Kidney epithelial cell (primary cell): ENCODE results near the gene LINC01488. TPM values are rescaled to one million over a fixed set of nuclear protein-coding genes. Genes with fewer than 3 reads are reported as not detected.

Experiments used
- DNase-seq: peaks from one replicate; pipeline ENCODE4 v3.0.0-alpha.2; 2010; ENCODE audit warnings: low read depth
- H3K27me3 ChIP-seq: 2 replicates; pipeline ENCODE4 v1.6.0; 2011; ENCODE audit warnings: low read length; ENCODE audit not compliant: control insufficient read depth, insufficient read depth
- H3K36me3 ChIP-seq: 2 replicates; pipeline ENCODE4 v1.5.1; 2011; ENCODE audit warnings: low read length; ENCODE audit not compliant: control insufficient read depth, insufficient read depth
- H3K4me3 ChIP-seq: 2 replicates; pipeline ENCODE4 v1.5.1; 2011; ENCODE audit warnings: low read depth, mild to moderate bottlenecking, control low read depth, low read length
- CTCF ChIP-seq: IDR thresholded peaks from 2 replicates; pipeline ENCODE4 v1.5.1; 2011; ENCODE audit warnings: mild to moderate bottlenecking, moderate library complexity, low read length, control low read depth, inconsistent platforms; ENCODE audit not compliant: insufficient read depth, poor library complexity, severe bottlenecking
- total RNA-seq: library from RNA; depleted of rRNA; stranded (reverse); fragments of >200 nt; gene quantifications from 2 replicates; pipeline ENCODE4 v1.2.3, GENCODE V29; 2015

Gene LINC01488
- total RNA-seq, 1 donor from 2014 or later, result not detected

GRCh38 chr11:69472541-69473275 is 8.8 kb upstream of the LINC01488 start:
- Histone ChIP-seq H3K27me3 (no peaks in the 10 kb centered on the region), H3K36me3 (no peaks in the 10 kb centered on the region)

DNA sequence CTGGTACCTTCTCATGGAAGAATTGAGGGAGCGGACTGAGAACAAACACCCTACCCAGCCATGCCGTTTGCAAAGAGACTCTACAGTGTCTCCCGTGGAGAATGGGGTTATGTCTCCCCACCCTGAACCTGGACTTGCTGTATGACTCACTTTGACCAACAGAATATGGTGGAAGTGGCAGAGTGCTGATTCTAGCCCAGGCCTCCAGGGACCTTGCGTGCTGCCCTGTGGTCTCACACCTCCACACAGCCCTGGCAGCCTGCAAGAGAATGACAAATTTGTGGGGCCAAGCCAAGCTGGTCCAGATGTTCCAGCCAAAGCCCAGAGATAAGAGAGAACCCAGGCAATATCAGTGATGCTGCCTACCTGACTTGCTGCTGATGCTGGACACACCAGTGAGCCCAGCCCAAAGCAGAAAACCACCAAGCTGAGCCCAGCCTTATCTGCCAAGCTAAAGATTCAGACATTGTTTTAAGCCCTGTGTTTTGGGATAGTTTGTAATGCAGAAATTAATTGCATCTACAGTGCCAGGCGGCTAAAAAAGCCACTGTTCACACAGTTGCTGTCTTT is 8.1 kb upstream of the LINC01488 start:
- Histone ChIP-seq H3K27me3 (no peaks in the 10 kb centered on the region), H3K36me3 (no peaks in the 10 kb centered on the region), H3K4me3 (no peak overlapping the region)
- no peak for DNase-seq
- no peak for TF ChIP-seq CTCF

More at GRCh38 chr11:69472541-69473275, 8.8 kb upstream of the LINC01488 start:
- no peak for DNase-seq
- no peak overlapping the region for H3K4me3 ChIP-seq
- no peak for TF ChIP-seq CTCF

- Histone ChIP-seq H3K36me3 (no peaks in the 10 kb centered on the region), H3K4me3 (no peak overlapping the region), H3K27me3 (no peaks in the 10 kb centered on the region)
- no peak for DNase-seq
- no peak for TF ChIP-seq CTCF
These were observed 6.7 kb upstream of the LINC01488 start for GRCh38 chr11:69474736-69475135.

DNA sequence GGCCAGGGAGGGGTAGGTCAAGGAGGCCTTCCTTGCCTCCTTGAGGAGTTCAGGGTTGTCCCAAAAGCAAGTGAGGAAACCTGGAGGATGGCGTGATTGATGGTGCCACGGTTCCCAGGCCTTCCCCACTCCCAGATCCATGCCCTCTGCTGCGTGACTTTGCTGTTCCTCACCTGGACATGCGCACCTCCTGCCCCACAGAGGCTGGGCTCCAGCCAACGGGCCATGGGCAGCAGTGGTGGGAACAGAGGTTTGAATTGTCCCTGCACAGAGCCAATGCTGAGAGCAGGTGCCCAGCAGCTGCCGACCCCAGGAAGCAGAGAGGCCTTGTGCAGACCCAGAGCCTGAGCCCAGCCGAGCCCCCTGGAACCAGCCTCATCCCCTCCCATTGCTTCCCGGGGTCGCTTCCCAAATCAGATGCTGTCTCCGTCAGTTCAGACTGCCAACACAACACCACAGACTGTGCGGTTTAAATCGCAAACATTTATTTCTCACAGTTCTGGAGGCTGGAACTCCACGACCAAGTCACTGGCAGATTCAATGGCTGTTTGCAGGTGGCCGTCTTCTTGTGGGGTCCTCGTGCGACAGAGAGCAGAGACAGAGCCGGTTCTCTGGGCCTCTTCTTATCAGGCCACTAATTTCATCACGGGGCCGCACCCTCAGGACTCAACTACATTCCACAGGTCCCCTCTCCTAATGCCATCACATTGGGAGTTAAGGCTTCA is 6.2 kb upstream of the LINC01488 start:
- DNase-seq, result no peak
- H3K27me3 ChIP-seq, result no peaks in the 10 kb centered on the region
- H3K4me3 ChIP-seq, result no peak overlapping the region
- no peaks in the 10 kb centered on the region for H3K36me3 ChIP-seq
- TF ChIP-seq CTCF, result no peak

- no peak for DNase-seq
- no peak for TF ChIP-seq CTCF
- Histone ChIP-seq H3K36me3 (no peaks in the 10 kb centered on the region), H3K4me3 (no peak overlapping the region), H3K27me3 (no peaks in the 10 kb centered on the region)
These were observed 5.5 kb upstream of the LINC01488 start for GRCh38 chr11:69475866-69476471.
